Subcutaneous adipose tissue (tissue), 4 donors: ENCODE measurements around the gene AGPAT3. TPM values are rescaled to one million over a fixed set of nuclear protein-coding genes. Genes with fewer than 3 reads are reported as not detected.

Experiments used
- CTCF ChIP-seq: fragments of 450-650 bp; IDR thresholded peaks from one replicate; pipeline ENCODE4 v1.5.1; 2016; ENCODE audit warnings: low read depth, mild to moderate bottlenecking, control low read depth, antibody characterized with exemption, moderate library complexity
- total RNA-seq, 4 donors: library from RNA; depleted of rRNA; stranded (reverse); fragments of >200 nt; gene quantifications; one replicate each; pipeline ENCODE4 v1.1.0, GENCODE V29; 2016

AGPAT3 gene
- total RNA-seq, 4 donors from 2014 or later: 29.7 to 66.5 (median 33.8) TPM

- no peak for TF ChIP-seq CTCF
These were observed 1.8 kb downstream of the AGPAT3 start for GRCh38 chr21:43866659-43867331.

DNA sequence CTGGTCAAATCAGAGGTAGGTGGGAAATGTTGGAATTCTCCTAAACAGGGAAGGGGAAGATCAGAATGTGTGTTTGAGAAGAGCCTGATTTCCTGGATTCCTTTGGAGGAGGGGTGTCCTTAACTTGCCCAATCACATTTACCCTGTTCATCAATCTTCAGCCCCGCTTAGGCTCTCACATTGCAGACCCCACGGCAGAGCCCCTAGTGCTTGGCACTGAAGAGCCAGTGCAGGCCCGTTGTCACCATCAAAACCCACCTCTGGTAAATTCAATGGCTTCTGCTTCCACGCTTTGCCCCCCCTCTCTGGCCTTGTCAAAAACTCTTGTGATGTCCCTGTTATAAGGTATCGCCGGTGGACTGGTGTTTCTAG is 2.3 kb downstream of the AGPAT3 start:
- no peak for TF ChIP-seq CTCF

DNA sequence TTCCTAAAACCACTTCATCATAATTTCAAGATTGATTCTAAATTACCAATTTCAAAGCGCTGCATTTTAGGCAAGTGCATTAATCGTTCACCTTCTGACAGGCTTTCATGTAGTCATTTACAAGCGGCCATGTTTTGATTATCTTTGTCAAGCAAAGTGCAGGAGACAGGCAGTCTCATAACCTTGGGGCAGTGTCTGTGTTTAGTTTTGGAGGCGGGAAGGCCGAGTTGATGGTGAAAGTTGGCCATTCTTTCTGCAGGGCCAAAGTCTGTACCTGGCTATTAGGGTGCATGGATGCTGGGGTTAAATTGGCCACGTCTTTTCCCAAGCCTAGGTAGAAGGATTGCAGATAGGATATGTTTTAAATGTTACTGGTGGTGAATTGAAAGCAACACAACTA is 2.9 kb downstream of the AGPAT3 start:
- TF ChIP-seq CTCF: no peak

GRCh38 chr21:43868461-43868860 is 3.4 kb downstream of the AGPAT3 start:
- TF ChIP-seq CTCF: no peak

- no peak for TF ChIP-seq CTCF
These were observed 4.7 kb downstream of the AGPAT3 start for GRCh38 chr21:43869486-43870325.

DNA sequence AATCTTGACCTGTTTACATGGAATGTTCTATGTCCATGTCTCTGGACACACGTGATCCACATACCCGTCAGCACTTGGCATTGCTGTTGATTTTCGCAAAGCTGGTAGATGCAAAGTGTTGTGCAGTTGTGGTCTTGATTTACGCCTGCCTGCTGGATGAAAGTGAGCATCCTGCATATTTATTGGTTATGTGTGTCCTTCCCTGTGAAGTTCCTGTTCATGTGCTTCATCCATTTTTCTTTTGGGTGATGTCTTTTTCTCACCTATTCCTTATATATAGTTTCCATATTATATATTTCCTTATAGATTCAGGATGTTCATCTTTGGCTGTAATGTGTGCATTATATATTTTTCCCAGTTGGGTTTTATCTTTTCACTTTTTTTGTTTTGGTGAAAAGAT is 6.5 kb downstream of the AGPAT3 start:
- TF ChIP-seq CTCF: no peak

DNA sequence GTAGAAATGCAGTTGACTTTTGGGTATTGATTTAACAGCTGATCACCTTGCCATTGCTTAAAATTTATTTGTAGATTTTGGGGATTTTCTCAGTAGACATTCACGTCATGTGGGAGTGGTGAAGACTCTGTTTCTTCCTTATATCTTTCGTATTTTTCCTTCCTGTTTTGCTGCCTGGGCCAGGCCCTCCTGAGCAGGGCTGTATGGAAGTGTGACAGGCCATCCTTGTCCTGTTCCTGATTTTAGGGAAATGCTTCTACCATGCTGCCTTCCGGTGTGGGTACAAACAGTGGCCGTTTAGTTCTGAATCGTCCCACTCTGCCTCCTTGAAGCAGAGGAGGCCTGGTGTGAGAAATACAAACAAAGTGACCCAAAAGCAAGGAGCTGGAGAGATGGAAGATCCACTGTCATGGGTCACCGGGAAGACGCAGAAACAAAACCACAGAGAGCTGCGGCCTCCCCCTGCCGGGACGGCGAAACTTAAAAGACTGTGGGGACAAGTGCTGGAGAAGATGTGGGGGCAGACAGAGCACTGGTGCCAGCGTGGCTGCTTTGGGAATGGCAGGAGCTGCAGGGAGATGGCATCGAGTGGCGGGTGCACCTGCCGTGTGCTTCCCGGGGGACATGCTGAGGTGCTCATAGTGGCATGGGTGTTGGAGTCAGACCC is 7.6 kb downstream of the AGPAT3 start:
- TF ChIP-seq CTCF: no peak
